GM23338 (cell line): Measurements from ENCODE around the gene NR2C1. TPM values are rescaled to one million over a fixed set of nuclear protein-coding genes. Genes with fewer than 3 reads are reported as not detected.

ENCODE experiments used
- ATAC-seq: fragments of 200-7000 bp; cut with Tn5 transposase; 3 replicates; pipeline ENCODE4 v1.9.1; 2020
- DNase-seq: peaks from one replicate; pipeline ENCODE4 v3.0.0-alpha.2; 2015; ENCODE audit warnings: low spot score
- H2AFZ ChIP-seq: fragments of 200-600 bp; sonication (generic); 2 replicates; pipeline ENCODE4 v1.8.0; 2016; ENCODE audit warnings: antibody characterized with exemption, mild to moderate bottlenecking, moderate library complexity
- H3F3A ChIP-seq: fragments of 200-600 bp; sonication (generic); replicated peaks from 2 replicates; pipeline ENCODE4 v1.8.0; 2017; ENCODE audit warnings: antibody characterized with exemption, mixed run types, low read depth
- H3K27ac ChIP-seq: fragments of 200-600 bp; sonication (generic); 2 replicates; pipeline ENCODE4 v1.6.1; 2016; ENCODE audit warnings: low read depth
- H3K27me3 ChIP-seq: fragments of 200-600 bp; sonication (generic); 2 replicates; pipeline ENCODE4 v1.8.0; 2016; ENCODE audit warnings: mild to moderate bottlenecking, mixed run types, moderate library complexity; ENCODE audit not compliant: insufficient read depth
- H3K36me3 ChIP-seq: fragments of 200-600 bp; sonication (generic); 2 replicates; pipeline ENCODE4 v1.8.0; 2016; ENCODE audit warnings: mild to moderate bottlenecking; ENCODE audit not compliant: insufficient read depth
- H3K4me1 ChIP-seq: fragments of 200-600 bp; sonication (generic); 2 replicates; pipeline ENCODE4 v1.8.0; 2016; ENCODE audit warnings: mild to moderate bottlenecking, moderate library complexity; ENCODE audit not compliant: insufficient read depth
- H3K4me2 ChIP-seq: fragments of 200-600 bp; sonication (generic); 2 replicates; pipeline ENCODE4 v1.7.1; 2017; ENCODE audit warnings: mixed run types
- H3K4me3 ChIP-seq: fragments of 200-600 bp; sonication (generic); 2 replicates; pipeline ENCODE4 v1.6.1; 2016; ENCODE audit warnings: mixed run types
- H3K79me2 ChIP-seq: fragments of 200-600 bp; sonication (generic); replicated peaks from 2 replicates; pipeline ENCODE4 v1.8.0; 2017; ENCODE audit warnings: mild to moderate bottlenecking; ENCODE audit not compliant: insufficient read depth
- H3K9me2 ChIP-seq: fragments of 200-600 bp; sonication (generic); 2 replicates; pipeline ENCODE4 v1.8.0; 2017; ENCODE audit not compliant: insufficient read depth
- H4K20me1 ChIP-seq: fragments of 200-600 bp; sonication (generic); replicated peaks from 2 replicates; pipeline ENCODE4 v1.8.0; 2017; ENCODE audit warnings: mild to moderate bottlenecking; ENCODE audit not compliant: insufficient read depth
- H3K27ac Mint-ChIP-seq: 2 replicates; pipeline ENCODE4 v1.8.0; 2020; ENCODE audit warnings: inconsistent platforms, mild to moderate bottlenecking, moderate library complexity, mixed read lengths
- H3K27me3 Mint-ChIP-seq: 3 replicates; pipeline ENCODE4 v1.8.0; 2022; ENCODE audit warnings: low read depth, mild to moderate bottlenecking, moderate library complexity, mixed read lengths, inconsistent platforms; ENCODE audit not compliant: insufficient read depth, poor library complexity
- H3K36me3 Mint-ChIP-seq: 3 replicates; pipeline ENCODE4 v1.8.0; 2021; ENCODE audit warnings: low read depth, mild to moderate bottlenecking, inconsistent platforms, moderate library complexity, mixed read lengths
- H3K4me1 Mint-ChIP-seq: 3 replicates; pipeline ENCODE4 v1.8.0; 2020; ENCODE audit warnings: mild to moderate bottlenecking, inconsistent platforms, mixed read lengths
- H3K4me3 Mint-ChIP-seq: 3 replicates; pipeline ENCODE4 v1.8.0; 2021; ENCODE audit warnings: moderate library complexity, mild to moderate bottlenecking, inconsistent platforms, mixed read lengths
- H3K9me3 Mint-ChIP-seq: 3 replicates; pipeline ENCODE4 v1.8.0; 2020; ENCODE audit warnings: moderate library complexity, mild to moderate bottlenecking, inconsistent platforms, mixed read lengths
- CREB1 ChIP-seq: fragments of 250-450 bp; sonication (Bioruptor Pico); IDR thresholded peaks from 2 replicates; pipeline ENCODE4 v1.5.0; 2020; ENCODE audit warnings: low read depth, mild to moderate bottlenecking, moderate library complexity
- EZH2 ChIP-seq: fragments of 200-600 bp; sonication (generic); IDR thresholded peaks from one replicate; pipeline ENCODE4 v1.8.0; 2017; ENCODE audit warnings: antibody characterized with exemption, mild to moderate bottlenecking, low read depth; ENCODE audit not compliant: unreplicated experiment
- EZH2phosphoT487 ChIP-seq: fragments of 200-600 bp; sonication (generic); IDR thresholded peaks from one replicate; pipeline ENCODE4 v1.8.1; 2018; ENCODE audit warnings: antibody characterized with exemption; ENCODE audit not compliant: unreplicated experiment
- JUNB ChIP-seq: IDR thresholded peaks from one replicate; pipeline ENCODE4 v1.6.1; 2016; ENCODE audit warnings: antibody characterized with exemption; ENCODE audit not compliant: unreplicated experiment
- NANOG ChIP-seq: IDR thresholded peaks from 2 replicates; pipeline ENCODE4 v1.6.1; 2016; ENCODE audit warnings: antibody characterized with exemption, borderline replicate concordance
- POLR2AphosphoS5 ChIP-seq: IDR thresholded peaks from 2 replicates; pipeline ENCODE4 v1.6.1; 2016; ENCODE audit warnings: antibody characterized with exemption, low read depth
- STAT1 ChIP-seq: IDR thresholded peaks from one replicate; pipeline ENCODE4 v1.6.1; 2016; ENCODE audit warnings: antibody characterized with exemption; ENCODE audit not compliant: unreplicated experiment
- ZNF114 ChIP-seq: fragments of 250-450 bp; sonication (Bioruptor Pico); IDR thresholded peaks from 2 replicates; pipeline ENCODE4 v1.5.0; 2020; ENCODE audit warnings: mild to moderate bottlenecking, moderate library complexity
- ZNF331 ChIP-seq: fragments of 250-450 bp; sonication (Bioruptor Pico); IDR thresholded peaks from 2 replicates; pipeline ENCODE4 v1.5.0; 2020; ENCODE audit warnings: low read depth, mild to moderate bottlenecking, moderate library complexity
- polyA plus RNA-seq: library from polyadenylated mRNA; unstranded; fragments of >200 nt; fragmentation: Nextera tagmentation; extraction: Ambion mirVana; gene quantifications from 2 replicates; pipeline ENCODE4 v1.2.1, GENCODE V29; 2016
- total RNA-seq: library from RNA; depleted of rRNA; stranded (reverse); fragments of >200 nt; shearing (Covaris generic); gene quantifications from 2 replicates; pipeline ENCODE4 v1.2.3, GENCODE V29; 2014
- TF ChIP-seq, protein P1 (sequence below), 2 experiments: fragments of 200-600 bp in 1 of 2; sonication (generic) in 1 of 2; conservative IDR thresholded peaks; 2 replicates each; pipeline versions ENCODE4 v1.5.1 to v1.6.1; 2016 to 2017; ENCODE audit warnings: antibody characterized with exemption in 2 of 2, low read depth in 2 of 2, mild to moderate bottlenecking in 2 of 2, moderate library complexity in 1 of 2
- TF ChIP-seq, protein P2 (sequence below): IDR thresholded peaks from 2 replicates; pipeline ENCODE4 v1.6.1; 2016; ENCODE audit warnings: antibody characterized with exemption
- TF ChIP-seq, protein P3 (sequence below): IDR thresholded peaks from one replicate; pipeline ENCODE4 v1.6.1; 2018; ENCODE audit warnings: antibody characterized with exemption; ENCODE audit not compliant: unreplicated experiment
- TF ChIP-seq, protein P4 (sequence below): fragments of 250-450 bp; sonication (Bioruptor Pico); IDR thresholded peaks from 2 replicates; pipeline ENCODE4 v1.5.0; 2020; ENCODE audit warnings: mild to moderate bottlenecking, moderate library complexity

NR2C1 gene
- total and polyA plus RNA-seq, 2 experiments from 2014 or later = 41.1 to 45.3 TPM

DNA sequence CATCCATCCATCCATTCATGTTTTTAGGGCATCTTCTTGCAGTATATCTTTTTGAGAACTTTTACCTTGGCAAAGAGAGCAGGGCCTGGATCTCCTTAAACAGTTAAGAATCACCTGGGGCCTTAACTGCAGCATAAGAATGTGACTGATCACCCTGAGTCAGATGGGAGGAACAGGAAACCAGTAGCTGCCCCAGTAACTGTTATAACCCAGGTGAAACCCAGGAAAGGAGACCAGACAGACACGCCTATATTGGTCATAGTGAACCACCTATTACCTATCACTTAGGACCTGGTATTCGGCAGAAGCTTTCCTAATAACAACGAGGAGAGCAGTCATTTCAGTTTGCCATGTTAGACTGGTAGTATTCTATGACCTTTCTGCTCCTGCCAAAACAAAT lies 43.4 kb upstream of the NR2C1 start:
- ATAC-seq = peak; percentile 40
- TF ChIP-seq ZNF114 (CRISPR knock-in tag) (no peak), POLR2AphosphoS5 (no peak), NANOG (no peak), JUNB (no peak), STAT1 (no peak), EZH2phosphoT487 (no peak), ZNF331 (CRISPR knock-in tag) (no peak), EZH2 (no peak), CREB1 (CRISPR knock-in tag) (no peak)
- TF ChIP-seq, protein P1, sequence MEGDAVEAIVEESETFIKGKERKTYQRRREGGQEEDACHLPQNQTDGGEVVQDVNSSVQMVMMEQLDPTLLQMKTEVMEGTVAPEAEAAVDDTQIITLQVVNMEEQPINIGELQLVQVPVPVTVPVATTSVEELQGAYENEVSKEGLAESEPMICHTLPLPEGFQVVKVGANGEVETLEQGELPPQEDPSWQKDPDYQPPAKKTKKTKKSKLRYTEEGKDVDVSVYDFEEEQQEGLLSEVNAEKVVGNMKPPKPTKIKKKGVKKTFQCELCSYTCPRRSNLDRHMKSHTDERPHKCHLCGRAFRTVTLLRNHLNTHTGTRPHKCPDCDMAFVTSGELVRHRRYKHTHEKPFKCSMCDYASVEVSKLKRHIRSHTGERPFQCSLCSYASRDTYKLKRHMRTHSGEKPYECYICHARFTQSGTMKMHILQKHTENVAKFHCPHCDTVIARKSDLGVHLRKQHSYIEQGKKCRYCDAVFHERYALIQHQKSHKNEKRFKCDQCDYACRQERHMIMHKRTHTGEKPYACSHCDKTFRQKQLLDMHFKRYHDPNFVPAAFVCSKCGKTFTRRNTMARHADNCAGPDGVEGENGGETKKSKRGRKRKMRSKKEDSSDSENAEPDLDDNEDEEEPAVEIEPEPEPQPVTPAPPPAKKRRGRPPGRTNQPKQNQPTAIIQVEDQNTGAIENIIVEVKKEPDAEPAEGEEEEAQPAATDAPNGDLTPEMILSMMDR (conservative IDR thresholded peaks at IDR 0.05; ENCODE audit: low read depth in 2 of 2) = no peak
- TF ChIP-seq, protein P2, sequence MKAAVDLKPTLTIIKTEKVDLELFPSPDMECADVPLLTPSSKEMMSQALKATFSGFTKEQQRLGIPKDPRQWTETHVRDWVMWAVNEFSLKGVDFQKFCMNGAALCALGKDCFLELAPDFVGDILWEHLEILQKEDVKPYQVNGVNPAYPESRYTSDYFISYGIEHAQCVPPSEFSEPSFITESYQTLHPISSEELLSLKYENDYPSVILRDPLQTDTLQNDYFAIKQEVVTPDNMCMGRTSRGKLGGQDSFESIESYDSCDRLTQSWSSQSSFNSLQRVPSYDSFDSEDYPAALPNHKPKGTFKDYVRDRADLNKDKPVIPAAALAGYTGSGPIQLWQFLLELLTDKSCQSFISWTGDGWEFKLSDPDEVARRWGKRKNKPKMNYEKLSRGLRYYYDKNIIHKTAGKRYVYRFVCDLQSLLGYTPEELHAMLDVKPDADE = no peak
- TF ChIP-seq, protein P3, sequence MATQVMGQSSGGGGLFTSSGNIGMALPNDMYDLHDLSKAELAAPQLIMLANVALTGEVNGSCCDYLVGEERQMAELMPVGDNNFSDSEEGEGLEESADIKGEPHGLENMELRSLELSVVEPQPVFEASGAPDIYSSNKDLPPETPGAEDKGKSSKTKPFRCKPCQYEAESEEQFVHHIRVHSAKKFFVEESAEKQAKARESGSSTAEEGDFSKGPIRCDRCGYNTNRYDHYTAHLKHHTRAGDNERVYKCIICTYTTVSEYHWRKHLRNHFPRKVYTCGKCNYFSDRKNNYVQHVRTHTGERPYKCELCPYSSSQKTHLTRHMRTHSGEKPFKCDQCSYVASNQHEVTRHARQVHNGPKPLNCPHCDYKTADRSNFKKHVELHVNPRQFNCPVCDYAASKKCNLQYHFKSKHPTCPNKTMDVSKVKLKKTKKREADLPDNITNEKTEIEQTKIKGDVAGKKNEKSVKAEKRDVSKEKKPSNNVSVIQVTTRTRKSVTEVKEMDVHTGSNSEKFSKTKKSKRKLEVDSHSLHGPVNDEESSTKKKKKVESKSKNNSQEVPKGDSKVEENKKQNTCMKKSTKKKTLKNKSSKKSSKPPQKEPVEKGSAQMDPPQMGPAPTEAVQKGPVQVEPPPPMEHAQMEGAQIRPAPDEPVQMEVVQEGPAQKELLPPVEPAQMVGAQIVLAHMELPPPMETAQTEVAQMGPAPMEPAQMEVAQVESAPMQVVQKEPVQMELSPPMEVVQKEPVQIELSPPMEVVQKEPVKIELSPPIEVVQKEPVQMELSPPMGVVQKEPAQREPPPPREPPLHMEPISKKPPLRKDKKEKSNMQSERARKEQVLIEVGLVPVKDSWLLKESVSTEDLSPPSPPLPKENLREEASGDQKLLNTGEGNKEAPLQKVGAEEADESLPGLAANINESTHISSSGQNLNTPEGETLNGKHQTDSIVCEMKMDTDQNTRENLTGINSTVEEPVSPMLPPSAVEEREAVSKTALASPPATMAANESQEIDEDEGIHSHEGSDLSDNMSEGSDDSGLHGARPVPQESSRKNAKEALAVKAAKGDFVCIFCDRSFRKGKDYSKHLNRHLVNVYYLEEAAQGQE = no peak
- TF ChIP-seq, protein P4, sequence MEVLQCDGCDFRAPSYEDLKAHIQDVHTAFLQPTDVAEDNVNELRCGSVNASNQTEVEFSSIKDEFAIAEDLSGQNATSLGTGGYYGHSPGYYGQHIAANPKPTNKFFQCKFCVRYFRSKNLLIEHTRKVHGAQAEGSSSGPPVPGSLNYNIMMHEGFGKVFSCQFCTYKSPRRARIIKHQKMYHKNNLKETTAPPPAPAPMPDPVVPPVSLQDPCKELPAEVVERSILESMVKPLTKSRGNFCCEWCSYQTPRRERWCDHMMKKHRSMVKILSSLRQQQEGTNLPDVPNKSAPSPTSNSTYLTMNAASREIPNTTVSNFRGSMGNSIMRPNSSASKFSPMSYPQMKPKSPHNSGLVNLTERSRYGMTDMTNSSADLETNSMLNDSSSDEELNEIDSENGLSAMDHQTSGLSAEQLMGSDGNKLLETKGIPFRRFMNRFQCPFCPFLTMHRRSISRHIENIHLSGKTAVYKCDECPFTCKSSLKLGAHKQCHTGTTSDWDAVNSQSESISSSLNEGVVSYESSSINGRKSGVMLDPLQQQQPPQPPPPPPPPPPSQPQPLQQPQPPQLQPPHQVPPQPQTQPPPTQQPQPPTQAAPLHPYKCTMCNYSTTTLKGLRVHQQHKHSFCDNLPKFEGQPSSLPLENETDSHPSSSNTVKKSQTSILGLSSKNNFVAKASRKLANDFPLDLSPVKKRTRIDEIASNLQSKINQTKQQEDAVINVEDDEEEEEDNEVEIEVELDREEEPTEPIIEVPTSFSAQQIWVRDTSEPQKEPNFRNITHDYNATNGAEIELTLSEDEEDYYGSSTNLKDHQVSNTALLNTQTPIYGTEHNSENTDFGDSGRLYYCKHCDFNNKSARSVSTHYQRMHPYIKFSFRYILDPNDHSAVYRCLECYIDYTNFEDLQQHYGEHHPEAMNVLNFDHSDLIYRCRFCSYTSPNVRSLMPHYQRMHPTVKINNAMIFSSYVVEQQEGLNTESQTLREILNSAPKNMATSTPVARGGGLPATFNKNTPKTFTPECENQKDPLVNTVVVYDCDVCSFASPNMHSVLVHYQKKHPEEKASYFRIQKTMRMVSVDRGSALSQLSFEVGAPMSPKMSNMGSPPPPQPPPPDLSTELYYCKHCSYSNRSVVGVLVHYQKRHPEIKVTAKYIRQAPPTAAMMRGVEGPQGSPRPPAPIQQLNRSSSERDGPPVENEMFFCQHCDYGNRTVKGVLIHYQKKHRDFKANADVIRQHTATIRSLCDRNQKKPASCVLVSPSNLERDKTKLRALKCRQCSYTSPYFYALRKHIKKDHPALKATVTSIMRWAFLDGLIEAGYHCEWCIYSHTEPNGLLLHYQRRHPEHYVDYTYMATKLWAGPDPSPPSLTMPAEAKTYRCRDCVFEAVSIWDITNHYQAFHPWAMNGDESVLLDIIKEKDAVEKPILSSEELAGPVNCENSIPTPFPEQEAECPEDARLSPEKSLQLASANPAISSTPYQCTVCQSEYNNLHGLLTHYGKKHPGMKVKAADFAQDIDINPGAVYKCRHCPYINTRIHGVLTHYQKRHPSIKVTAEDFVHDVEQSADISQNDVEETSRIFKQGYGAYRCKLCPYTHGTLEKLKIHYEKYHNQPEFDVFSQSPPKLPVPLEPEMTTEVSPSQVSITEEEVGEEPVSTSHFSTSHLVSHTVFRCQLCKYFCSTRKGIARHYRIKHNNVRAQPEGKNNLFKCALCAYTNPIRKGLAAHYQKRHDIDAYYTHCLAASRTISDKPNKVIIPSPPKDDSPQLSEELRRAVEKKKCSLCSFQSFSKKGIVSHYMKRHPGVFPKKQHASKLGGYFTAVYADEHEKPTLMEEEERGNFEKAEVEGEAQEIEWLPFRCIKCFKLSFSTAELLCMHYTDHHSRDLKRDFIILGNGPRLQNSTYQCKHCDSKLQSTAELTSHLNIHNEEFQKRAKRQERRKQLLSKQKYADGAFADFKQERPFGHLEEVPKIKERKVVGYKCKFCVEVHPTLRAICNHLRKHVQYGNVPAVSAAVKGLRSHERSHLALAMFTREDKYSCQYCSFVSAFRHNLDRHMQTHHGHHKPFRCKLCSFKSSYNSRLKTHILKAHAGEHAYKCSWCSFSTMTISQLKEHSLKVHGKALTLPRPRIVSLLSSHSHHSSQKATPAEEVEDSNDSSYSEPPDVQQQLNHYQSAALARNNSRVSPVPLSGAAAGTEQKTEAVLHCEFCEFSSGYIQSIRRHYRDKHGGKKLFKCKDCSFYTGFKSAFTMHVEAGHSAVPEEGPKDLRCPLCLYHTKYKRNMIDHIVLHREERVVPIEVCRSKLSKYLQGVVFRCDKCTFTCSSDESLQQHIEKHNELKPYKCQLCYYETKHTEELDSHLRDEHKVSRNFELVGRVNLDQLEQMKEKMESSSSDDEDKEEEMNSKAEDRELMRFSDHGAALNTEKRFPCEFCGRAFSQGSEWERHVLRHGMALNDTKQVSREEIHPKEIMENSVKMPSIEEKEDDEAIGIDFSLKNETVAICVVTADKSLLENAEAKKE (CRISPR knock-in tag) = no peak
- peaks cover under 1% of the 10 kb centered on the region; the same call in 1 of the 2 replicates for H3K36me3 ChIP-seq
- no peaks in the 10 kb centered on the region for H4K20me1 ChIP-seq
- peak overlapping the region; percentile 34 for H3K27ac Mint-ChIP-seq
- peak; percentile 8 for DNase-seq
- H3K4me3 Mint-ChIP-seq = no peak overlapping the region
- no peaks in the 10 kb centered on the region for H3K27me3 ChIP-seq
- H3K4me2 ChIP-seq = no peak overlapping the region
- H3K27ac ChIP-seq = peak overlapping the region; percentile 40; the same call in 1 of the 2 replicates
- no peaks in the 10 kb centered on the region for H3K9me2 ChIP-seq
- no peaks in the 10 kb centered on the region for H3K79me2 ChIP-seq
- H3K9me3 Mint-ChIP-seq = no peaks in the 10 kb centered on the region
- peaks cover 21% of the 10 kb centered on the region; the same call in 2 of the 3 replicates for H3K36me3 Mint-ChIP-seq
- no peaks in the 10 kb centered on the region for H3F3A ChIP-seq
- peaks cover 32% of the 10 kb centered on the region for H3K4me1 Mint-ChIP-seq
- H3K4me1 ChIP-seq = peaks cover 29% of the 10 kb centered on the region
- peaks cover 1% of the 10 kb centered on the region for H3K27me3 Mint-ChIP-seq
- H2AFZ ChIP-seq = no peak overlapping the region
- H3K4me3 ChIP-seq = no peak overlapping the region
